Activated CD8-positive, alpha-beta memory T cell treated with anti-CD3 and anti-CD28 coated beads for 1 hour (primary cell): Measurements from ENCODE around the gene ARRDC2.
"Not testable (repeated sequence)": the region's sequence is repeated elsewhere in the genome, so short reads cannot be mapped to it uniquely, and the experiment has no call there.

ENCODE experiments used
- DNase-seq, 2 donors: peaks; one replicate each; pipeline ENCODE4 v3.0.0-alpha.2; 2020; ENCODE audit warnings: low read depth in 1 of 2; ENCODE audit errors: extremely low read depth in 1 of 2

ARRDC2 gene

DNA sequence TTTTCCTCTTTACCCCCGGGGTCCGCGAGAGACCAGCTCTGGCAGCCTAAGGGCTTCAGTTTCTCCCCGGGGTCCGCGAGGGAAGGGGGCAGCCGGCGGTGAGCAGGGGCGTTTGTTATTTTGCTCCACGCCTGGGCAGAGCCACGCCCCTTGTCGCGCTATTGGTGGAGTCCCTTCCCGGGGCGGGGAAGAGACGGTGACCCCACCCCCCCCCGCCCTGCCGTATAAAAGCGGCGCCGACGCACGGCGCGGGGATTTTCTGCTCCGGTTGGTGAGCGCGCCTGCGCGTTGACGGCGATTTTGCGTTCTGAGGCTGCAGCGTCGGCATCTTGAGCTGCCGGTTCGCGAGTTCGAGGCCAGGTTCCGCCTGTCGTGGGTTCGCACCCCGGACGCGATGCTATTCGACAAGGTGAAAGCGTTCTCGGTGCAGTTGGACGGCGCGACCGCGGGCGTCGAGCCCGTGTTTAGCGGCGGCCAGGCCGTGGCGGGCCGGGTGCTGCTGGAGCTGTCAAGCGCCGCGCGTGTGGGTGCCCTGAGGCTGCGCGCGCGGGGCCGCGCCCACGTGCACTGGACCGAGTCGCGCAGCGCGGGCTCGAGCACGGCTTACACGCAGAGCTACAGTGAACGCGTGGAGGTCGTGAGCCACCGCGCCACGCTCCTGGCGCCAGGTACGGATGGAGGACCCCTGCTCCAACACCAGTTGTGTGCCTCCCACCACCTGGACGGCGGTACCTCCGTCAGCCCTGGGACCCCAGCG is at the start of gene ARRDC2:
TSS of gene ARRDC2 (plus strand) at position 254 of the 757 bp plus-strand sequence. CDS start at position 395, 141 bp downstream.
- peak; percentile 74 to 79 for DNase-seq

DNA sequence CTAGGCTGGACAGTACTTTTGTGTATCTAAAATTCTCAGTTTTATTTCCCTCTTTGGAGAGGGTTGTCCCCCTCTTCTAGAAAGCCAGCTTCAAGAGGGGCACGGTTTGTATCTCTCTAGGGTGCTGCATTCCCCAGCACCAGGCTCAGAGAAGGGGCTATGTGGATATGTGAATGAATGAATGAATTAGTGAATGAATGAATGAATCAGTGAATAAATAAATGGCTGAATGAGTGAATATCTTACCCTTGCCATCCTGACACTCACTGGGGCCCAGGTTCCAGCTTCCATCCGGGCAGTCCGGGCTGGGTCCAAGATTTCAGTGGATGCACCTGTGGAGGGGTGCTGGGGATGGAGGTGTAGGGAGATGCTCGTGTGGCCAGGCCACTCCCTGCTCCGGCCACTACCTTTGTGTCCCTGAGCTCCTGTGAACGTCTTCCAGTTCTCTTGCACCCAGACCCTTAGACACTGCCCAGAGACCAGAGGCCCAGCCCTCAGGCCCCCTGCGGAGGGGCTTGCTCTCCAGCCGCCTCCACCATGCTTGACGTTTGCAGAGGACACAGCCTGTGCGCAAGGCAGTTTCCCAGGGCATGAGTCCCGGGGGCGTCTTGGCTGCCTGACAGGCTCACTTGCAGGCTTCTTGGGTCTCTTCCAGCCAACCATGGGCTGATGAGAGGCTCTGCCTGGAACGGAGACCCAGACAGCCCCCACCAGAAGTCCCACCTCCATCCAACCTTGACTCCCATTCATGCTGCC is 43.9 kb upstream of the ARRDC2 start:
- DNase-seq, result no peak

GRCh38 chr19:17965370-17966128 is 42.4 kb upstream of the ARRDC2 start:
- no peak for DNase-seq

DNA sequence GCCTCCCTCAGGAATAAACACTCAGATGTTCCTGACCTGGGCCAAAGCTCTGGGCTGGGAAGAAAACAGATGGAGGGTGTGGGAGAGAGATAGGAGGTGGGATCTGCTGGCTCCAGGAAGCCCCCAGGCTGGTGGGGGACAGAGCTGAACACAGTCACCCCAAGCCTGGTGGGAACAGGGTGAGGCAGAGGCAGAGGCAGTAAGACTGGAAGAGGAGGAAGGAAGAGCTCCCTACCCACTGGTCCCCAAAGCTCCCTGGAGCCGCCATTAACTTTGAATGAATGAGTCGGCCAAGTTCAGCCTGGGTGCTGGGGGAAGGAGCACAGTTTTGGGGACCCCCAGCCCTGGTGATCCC is 41.9 kb upstream of the ARRDC2 start:
- no peak for DNase-seq

- no peak for DNase-seq
These were observed 41.3 kb upstream of the ARRDC2 start, which contains the start of gene KCNN1 for GRCh38 chr19:17966550-17967256. KCNN1 (plus strand) TSS chr19:17967107; CDS start chr19:17973889, 6,782 bp downstream.

- no peak for DNase-seq
These were observed 40.5 kb upstream of the ARRDC2 start for GRCh38 chr19:17967257-17968051.

- no peak for DNase-seq
These were observed 39.6 kb upstream of the ARRDC2 start for GRCh38 chr19:17968362-17968761.

- DNase-seq, result no peak
These were observed 38.7 kb upstream of the ARRDC2 start for GRCh38 chr19:17969096-17969792.

DNA sequence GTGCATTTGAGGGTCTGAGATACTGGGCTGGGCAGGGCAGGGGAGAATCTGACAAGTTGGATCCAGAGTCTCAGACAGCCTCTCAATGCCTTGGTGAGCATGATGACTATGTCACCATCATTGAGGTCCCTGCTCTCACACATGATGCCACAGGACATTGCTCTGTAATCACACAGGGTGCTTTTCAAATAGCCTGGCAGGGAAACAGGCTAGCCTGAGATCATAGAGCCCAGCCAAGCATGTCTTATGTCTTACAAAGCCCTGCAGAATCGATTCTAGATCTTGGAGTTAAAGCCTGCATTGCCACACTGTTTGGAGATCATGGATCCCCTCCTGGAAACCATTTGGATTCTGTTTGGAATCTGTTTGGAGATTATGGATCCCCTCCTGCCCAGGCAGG is 35.7 kb upstream of the ARRDC2 start:
- no peak for DNase-seq

- no peak for DNase-seq
These were observed 34.2 kb upstream of the ARRDC2 start for GRCh38 chr19:17973759-17974158.

DNA sequence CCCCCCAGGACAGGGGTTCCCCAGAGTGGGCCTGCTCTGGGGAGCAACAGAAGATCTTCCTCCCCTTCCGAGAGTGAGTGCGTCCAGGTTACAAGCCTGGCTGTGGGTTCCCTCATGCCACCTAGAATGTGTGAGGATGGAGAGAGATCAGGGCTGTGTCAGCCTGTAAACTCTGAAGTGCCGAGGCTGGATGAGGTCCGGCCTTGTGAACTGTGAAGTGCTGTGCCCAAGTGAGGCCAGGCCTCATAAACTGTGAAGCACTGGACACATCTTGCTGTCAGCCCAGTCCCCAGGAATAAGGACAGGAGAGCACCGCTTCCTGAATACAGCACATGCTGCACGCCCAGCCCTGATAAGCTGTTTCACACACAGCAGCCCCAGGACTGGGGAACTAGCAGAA is 33.4 kb upstream of the ARRDC2 start:
- no peak for DNase-seq

GRCh38 chr19:17975032-17975431 is 32.9 kb upstream of the ARRDC2 start:
- DNase-seq, result no peak

GRCh38 chr19:17977021-17977420 is 30.9 kb upstream of the ARRDC2 start:
- no peak for DNase-seq

- no peak for DNase-seq
These were observed 30.5 kb upstream of the ARRDC2 start for GRCh38 chr19:17977488-17977887.

- DNase-seq, result no peak
These were observed 26.4 kb upstream of the ARRDC2 start for GRCh38 chr19:17981611-17982010.

- no peak for DNase-seq
These were observed 25.5 kb upstream of the ARRDC2 start for GRCh38 chr19:17982430-17982829.

GRCh38 chr19:17985037-17985818 is 22.7 kb upstream of the ARRDC2 start:
- DNase-seq, result no peak

GRCh38 chr19:17986569-17986968 is 21.4 kb upstream of the ARRDC2 start:
- DNase-seq, result not testable (repeated sequence)

DNA sequence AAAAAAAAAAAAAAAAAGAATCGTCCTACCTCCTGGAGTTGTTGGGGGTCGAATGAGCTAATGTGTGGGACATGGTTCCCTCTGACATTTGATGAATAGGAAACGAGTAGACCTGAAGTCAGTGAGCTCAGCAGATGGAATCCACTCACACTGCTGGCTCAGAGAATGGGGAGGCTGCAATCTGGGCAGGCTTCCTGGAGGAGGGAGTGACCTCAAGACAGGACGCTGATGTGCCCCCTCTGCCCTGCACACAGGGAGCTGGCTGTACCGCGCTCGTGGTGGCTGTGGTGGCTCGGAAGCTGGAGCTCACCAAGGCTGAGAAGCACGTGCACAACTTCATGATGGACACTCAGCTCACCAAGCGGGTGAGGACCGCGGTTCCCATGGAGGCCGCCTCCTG is 19.8 kb upstream of the ARRDC2 start:
- no peak for DNase-seq
